DOHH2 (cell line): ENCODE results near the gene SLC37A1.

Experiments
- H3F3A ChIP-seq: fragments of 200-600 bp; sonication (generic), shearing (Covaris generic); 2 replicates; pipeline ENCODE4 v1.6.0; 2016; ENCODE audit warnings: antibody characterized with exemption, mild to moderate bottlenecking; ENCODE audit not compliant: control insufficient read depth, insufficient read depth
- H3K27ac ChIP-seq: fragments of 200-600 bp; sonication (generic); 2 replicates; pipeline ENCODE4 v1.5.1; 2014; ENCODE audit warnings: low read depth, mild to moderate bottlenecking, low read length, moderate library complexity
- H3K27me3 ChIP-seq: fragments of 200-600 bp; sonication (generic); 2 replicates; pipeline ENCODE4 v1.6.1; 2014; ENCODE audit warnings: mild to moderate bottlenecking, low read length, mixed read lengths; ENCODE audit not compliant: control insufficient read depth
- H3K36me3 ChIP-seq: fragments of 200-600 bp; sonication (generic); 2 replicates; pipeline ENCODE4 v1.6.1; 2014; ENCODE audit warnings: mild to moderate bottlenecking, low read length, moderate library complexity, mixed read lengths; ENCODE audit not compliant: control insufficient read depth
- H3K4me1 ChIP-seq: fragments of 200-600 bp; sonication (generic); 2 replicates; pipeline ENCODE4 v1.6.1; 2014; ENCODE audit warnings: mild to moderate bottlenecking, low read length, mixed read lengths; ENCODE audit not compliant: control insufficient read depth
- H3K4me2 ChIP-seq: fragments of 200-600 bp; sonication (generic); 2 replicates; pipeline ENCODE4 v1.6.0; 2014; ENCODE audit warnings: mild to moderate bottlenecking, low read length, moderate library complexity
- H3K4me3 ChIP-seq: fragments of 200-600 bp; sonication (generic); 2 replicates; pipeline ENCODE4 v1.5.1; 2014; ENCODE audit warnings: mild to moderate bottlenecking, low read length, mixed read lengths
- H3K79me2 ChIP-seq: fragments of 200-600 bp; sonication (generic); 2 replicates; pipeline ENCODE4 v1.6.1; 2014; ENCODE audit warnings: mild to moderate bottlenecking, low read length, mixed read lengths; ENCODE audit not compliant: control insufficient read depth
- H3K9me2 ChIP-seq: fragments of 200-600 bp; sonication (generic); replicated peaks from 2 replicates; pipeline ENCODE4 v1.6.1; 2014; ENCODE audit warnings: mild to moderate bottlenecking, low read length, mixed read lengths; ENCODE audit not compliant: control insufficient read depth
- H3K9me3 ChIP-seq: fragments of 200-600 bp; sonication (generic); 2 replicates; pipeline ENCODE4 v1.6.1; 2014; ENCODE audit warnings: antibody characterized with exemption, low read length, mixed read lengths; ENCODE audit not compliant: control insufficient read depth, insufficient read depth
- H4K20me1 ChIP-seq: fragments of 200-600 bp; sonication (generic); 2 replicates; pipeline ENCODE4 v1.6.0; 2014; ENCODE audit warnings: low read depth, mild to moderate bottlenecking, antibody characterized with exemption, low read length, moderate library complexity; ENCODE audit not compliant: control insufficient read depth, insufficient read depth
- CTCF ChIP-seq: fragments of 200-600 bp; sonication (generic); IDR thresholded peaks from one replicate; pipeline ENCODE4 v1.5.1; 2014; ENCODE audit warnings: antibody characterized with exemption, mild to moderate bottlenecking, low read depth, low read length; ENCODE audit not compliant: poor library complexity, severe bottlenecking
- EZH2phosphoT487 ChIP-seq: fragments of 200-600 bp; sonication (generic); IDR thresholded peaks from 2 replicates; pipeline ENCODE4 v1.6.1; 2017; ENCODE audit warnings: borderline replicate concordance, mild to moderate bottlenecking, antibody characterized with exemption, low read length, moderate library complexity, mixed read lengths

SLC37A1 gene

GRCh38 chr21:42567861-42568260 lies 54.2 kb downstream of the SLC37A1 start:
- Histone ChIP-seq H4K20me1 (no peaks in the 10 kb centered on the region), H3K27ac (no peak overlapping the region), H3F3A (peaks cover 6% of the 10 kb centered on the region), H3K4me2 (no peak overlapping the region), H3K9me3 (no peaks in the 10 kb centered on the region), H3K4me3 (no peak overlapping the region), H3K79me2 (peaks cover 9% of the 10 kb centered on the region), H3K36me3 (peaks cover 58% of the 10 kb centered on the region), H3K27me3 (no peaks in the 10 kb centered on the region), H3K9me2 (no peaks in the 10 kb centered on the region), H3K4me1 (peaks cover 31% of the 10 kb centered on the region)
- no peak for TF ChIP-seq EZH2phosphoT487
- no peak for TF ChIP-seq CTCF

GRCh38 chr21:42568376-42568775 lies 54.7 kb downstream of the SLC37A1 start:
- Histone ChIP-seq H3K27me3 (no peaks in the 10 kb centered on the region), H3K4me2 (no peak overlapping the region)
- no peak for TF ChIP-seq EZH2phosphoT487
- no peak for TF ChIP-seq CTCF

GRCh38 chr21:42568866-42569731 lies 55.4 kb downstream of the SLC37A1 start:
- no peaks in the 10 kb centered on the region for H3K9me3 ChIP-seq
- TF ChIP-seq CTCF (no peak), EZH2phosphoT487 (no peak)
- no peaks in the 10 kb centered on the region for H3K27me3 ChIP-seq
- no peaks in the 10 kb centered on the region for H4K20me1 ChIP-seq
- peaks cover 46% of the 10 kb centered on the region for H3K36me3 ChIP-seq
- H3F3A ChIP-seq: no peaks in the 10 kb centered on the region
- H3K4me3 ChIP-seq: no peak overlapping the region
- H3K4me1 ChIP-seq: peaks cover 18% of the 10 kb centered on the region
- no peak overlapping the region for H3K4me2 ChIP-seq
- no peak overlapping the region for H3K27ac ChIP-seq
- H3K79me2 ChIP-seq: no peaks in the 10 kb centered on the region
- no peaks in the 10 kb centered on the region for H3K9me2 ChIP-seq

More at GRCh38 chr21:42568376-42568775, 54.7 kb downstream of the SLC37A1 start:
- H3K9me2 ChIP-seq: no peaks in the 10 kb centered on the region
- no peaks in the 10 kb centered on the region for H3K9me3 ChIP-seq
- peaks cover 4% of the 10 kb centered on the region for H3K79me2 ChIP-seq
- peaks cover 26% of the 10 kb centered on the region for H3K4me1 ChIP-seq
- H3F3A ChIP-seq: peaks cover under 1% of the 10 kb centered on the region; the same call in 1 of the 2 replicates
- H4K20me1 ChIP-seq: no peaks in the 10 kb centered on the region
- peaks cover 53% of the 10 kb centered on the region for H3K36me3 ChIP-seq
- no peak overlapping the region for H3K4me3 ChIP-seq
- H3K27ac ChIP-seq: no peak overlapping the region
